Measurements from ENCODE around the gene COPS7A. TPM values are rescaled to one million over a fixed set of nuclear protein-coding genes. Genes with fewer than 3 reads are reported as not detected.

COPS7A gene
- total and polyA plus RNA-seq, 9 of the 15 experiments (the other 6 are each of a cell fraction or from before 2014, with no cell fraction given), result 12.7 to 36.0 (median 24.3) TPM

- TF ChIP-seq ZNF740 (CRISPR knock-in tag; IDR thresholded peaks at IDR 0.05) (peak; percentile 90), ZNF740 (tag; IDR thresholded peaks at IDR 0.05) (no peak), TAF1 (IDR thresholded peaks at IDR 0.05; ENCODE audit: control insufficient read depth, extremely low read depth, insufficient read depth, low read length, severe bottlenecking) (peak; percentile 41), SIN3A (IDR thresholded peaks at IDR 0.05; ENCODE audit: borderline replicate concordance in 2 of 2, control insufficient read depth in 1 of 2, low read depth in 2 of 2, low read length in 2 of 2) (peak in 1 of 2 experiments; percentile 25; a peak in 1 of 4 replicates)
Observed at GRCh38 chr12:6688543-6688998, 35.3 kb upstream of the COPS7A start (continued).

- BruUV-seq (replicated peaks), result no TSS peak
- peak; percentile 88 for ATAC-seq
- peak; percentile 87 to 97 (median 90) for DNase-seq (ENCODE audit: extremely low read depth in 1 of 4, low spot score in 3 of 4)
- peaks cover 59% of the 10 kb centered on the region for H3K79me2 ChIP-seq (ENCODE audit: control insufficient read depth, insufficient read depth, low read length)
- H3K9ac ChIP-seq (ENCODE audit: insufficient read depth in 1 of 2, low read depth in 2 of 2, low read length in 2 of 2), result peak within 1 kb of the TSS; percentile 96 to 98
- FAIRE-seq, result peak; percentile 98
- H3K27ac ChIP-seq (ENCODE audit: extremely low read depth, low read depth, low read length), result peak within 1 kb of the TSS; percentile 99
- no peaks in the 10 kb centered on the region for H3K9me3 ChIP-seq (replicated peaks; ENCODE audit: control insufficient read depth, insufficient read depth, low read depth, low read length)
- H3K4me1 ChIP-seq (replicated peaks in 1 of 2; ENCODE audit: control insufficient read depth in 2 of 2, insufficient read depth in 2 of 2, low read length in 2 of 2), result peaks cover 2 to 5% of the 10 kb centered on the region in 2 experiments; a peak in 2 of 5 replicates
- no peaks in the 10 kb centered on the region for H3K27me3 ChIP-seq (ENCODE audit: control insufficient read depth in 2 of 2, insufficient read depth in 2 of 2, low read length in 2 of 2)
- H3K4me3 ChIP-seq, result peak within 1 kb of the TSS; percentile 70
- no peaks in the 10 kb centered on the region for H4K20me1 ChIP-seq (replicated peaks; ENCODE audit: control insufficient read depth, insufficient read depth, low read length)
- intact Hi-C loops (cut with micrococcal nuclease) (loop anchor here (2.0 to 5.0 kb wide), 5 partner anchors 26 to 138 kb away; partner anchors contain the start of genes COPS7A and ING4), in situ Hi-C loops (cut with MboI) (no loop called here)
- H2AFZ ChIP-seq (ENCODE audit: low read depth, low read length), result peak within 1 kb of the TSS; percentile 84
- CTCF ChIA-PET (ENCODE audit: low intra/inter-chr PET ratio), result interaction anchor here (1.2 kb wide), 1 partner anchor 72 kb away, joined by 4 read pairs; no protein-coding TSS in a partner anchor
- under 1% methylated on average over 23 of the region's 72 CpGs for WGBS (ENCODE audit: insufficient coverage, low coverage, missing lambda C conversion rate)
- peak within 1 kb of the TSS; percentile 99 for H3K4me2 ChIP-seq (ENCODE audit: insufficient read depth, low read length)
- H3K36me3 ChIP-seq (ENCODE audit: control insufficient read depth, insufficient read depth, low read length), result peaks cover 27% of the 10 kb centered on the region
- H3K9me1 ChIP-seq (ENCODE audit: control insufficient read depth, insufficient read depth, low read length), result no peaks in the 10 kb centered on the region
- POLR2A ChIA-PET, result interaction anchor here (0.5 to 2.1 kb wide), 21 partner anchors 10 to 255 kb away, joined by 3 to 12 read pairs (median 4); partner anchors contain the start of genes C12orf57, CHD4, COPS7A and GAPDH
- peak; percentile 97 for TF ChIP-seq PCBP1 (IDR thresholded peaks at IDR 0.05; ENCODE audit: low read depth, low read length, poor library complexity, severe bottlenecking)
- TF ChIP-seq U2AF2 (optimal IDR thresholded peaks at IDR 0.05; ENCODE audit: low read depth, low read length), result no peak
- no peak for TF ChIP-seq ZC3H8 (IDR thresholded peaks at IDR 0.05)
- TF ChIP-seq, protein P1, sequence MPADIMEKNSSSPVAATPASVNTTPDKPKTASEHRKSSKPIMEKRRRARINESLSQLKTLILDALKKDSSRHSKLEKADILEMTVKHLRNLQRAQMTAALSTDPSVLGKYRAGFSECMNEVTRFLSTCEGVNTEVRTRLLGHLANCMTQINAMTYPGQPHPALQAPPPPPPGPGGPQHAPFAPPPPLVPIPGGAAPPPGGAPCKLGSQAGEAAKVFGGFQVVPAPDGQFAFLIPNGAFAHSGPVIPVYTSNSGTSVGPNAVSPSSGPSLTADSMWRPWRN (IDR thresholded peaks at IDR 0.05; ENCODE audit: low read depth), result no peak
- no peak for TF ChIP-seq MCM3 (IDR thresholded peaks at IDR 0.05)
- TF ChIP-seq KLF6 (CRISPR knock-in tag; IDR thresholded peaks at IDR 0.05; ENCODE audit: borderline replicate concordance), result no peak
- no peak for TF ChIP-seq ERF (CRISPR knock-in tag; IDR thresholded peaks at IDR 0.05)
- TF ChIP-seq, protein P2, sequence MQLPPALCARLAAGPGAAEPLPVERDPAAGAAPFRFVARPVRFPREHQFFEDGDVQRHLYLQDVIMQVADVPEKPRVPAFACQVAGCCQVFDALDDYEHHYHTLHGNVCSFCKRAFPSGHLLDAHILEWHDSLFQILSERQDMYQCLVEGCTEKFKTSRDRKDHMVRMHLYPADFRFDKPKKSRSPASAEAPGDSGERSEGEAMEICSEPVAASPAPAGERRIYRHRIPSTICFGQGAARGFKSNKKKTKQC (CRISPR knock-in tag; IDR thresholded peaks at IDR 0.05), result no peak
- TF ChIP-seq, protein P3, sequence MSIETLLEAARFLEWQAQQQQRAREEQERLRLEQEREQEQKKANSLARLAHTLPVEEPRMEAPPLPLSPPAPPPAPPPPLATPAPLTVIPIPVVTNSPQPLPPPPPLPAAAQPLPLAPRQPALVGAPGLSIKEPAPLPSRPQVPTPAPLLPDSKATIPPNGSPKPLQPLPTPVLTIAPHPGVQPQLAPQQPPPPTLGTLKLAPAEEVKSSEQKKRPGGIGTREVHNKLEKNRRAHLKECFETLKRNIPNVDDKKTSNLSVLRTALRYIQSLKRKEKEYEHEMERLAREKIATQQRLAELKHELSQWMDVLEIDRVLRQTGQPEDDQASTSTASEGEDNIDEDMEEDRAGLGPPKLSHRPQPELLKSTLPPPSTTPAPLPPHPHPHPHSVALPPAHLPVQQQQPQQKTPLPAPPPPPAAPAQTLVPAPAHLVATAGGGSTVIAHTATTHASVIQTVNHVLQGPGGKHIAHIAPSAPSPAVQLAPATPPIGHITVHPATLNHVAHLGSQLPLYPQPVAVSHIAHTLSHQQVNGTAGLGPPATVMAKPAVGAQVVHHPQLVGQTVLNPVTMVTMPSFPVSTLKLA (conservative IDR thresholded peaks at IDR 0.05), result peak; percentile 85 to 92
Observed at GRCh38 chr12:6688999-6689882, 34.6 kb upstream of the COPS7A start, which contains the start of gene ZNF384. TSS of gene ZNF384 (minus strand) at chr12:6689375. CDS start at chr12:6679520, 9,855 bp downstream.

Measured in K562 (cell line).